H1 (cell line): ENCODE results near the gene MCC. TPM values are rescaled to one million over a fixed set of nuclear protein-coding genes. Genes with fewer than 3 reads are reported as not detected.

Source experiments
- CTCF ChIA-PET: fragments of 300-600 bp; sonication (Branson Sonifier 250); formaldehyde crosslinking; loops from one replicate; lab custom pipeline; 2021; ENCODE audit not compliant: partially characterized antibody; lab: Charles Lee
- POLR2A ChIA-PET: fragments of 300-600 bp; sonication (Branson Sonifier 250); formaldehyde crosslinking; loops from one replicate; lab custom pipeline; 2021; ENCODE audit warnings: inconsistent platforms; ENCODE audit not compliant: partially characterized antibody; lab: Charles Lee
- DNase-seq, 2 experiments: peaks; one replicate each; pipeline versions ENCODE4 v3.0.0 to v3.0.0-alpha.2; 2010 to 2022; ENCODE audit warnings: low spot score in 2 of 2, low read depth in 1 of 2, mixed read lengths in 1 of 2
- FAIRE-seq: peaks from 2 replicates; lab custom pipeline; 2011; peaks lifted over from hg19 to GRCh38; lab: Jason Lieb, UNC
- H2AFZ ChIP-seq: 2 replicates; pipeline ENCODE4 v1.8.1; 2012; ENCODE audit warnings: low read length, inconsistent platforms
- H2AK5ac ChIP-seq: 2 replicates; pipeline ENCODE4 v1.6.1; 2013; ENCODE audit warnings: low read depth, low read length
- H2BK120ac ChIP-seq: replicated peaks from 2 replicates; pipeline ENCODE3; 2013; ENCODE audit warnings: low read depth, low read length, inconsistent platforms
- H2BK12ac ChIP-seq: 2 replicates; pipeline ENCODE4 v1.6.1; 2013; ENCODE audit warnings: low read depth, low read length
- H2BK15ac ChIP-seq: 2 replicates; pipeline ENCODE4 v1.6.1; 2013; ENCODE audit warnings: low read length
- H2BK20ac ChIP-seq: 2 replicates; pipeline ENCODE4 v1.6.1; 2013; ENCODE audit warnings: low read length
- H2BK5ac ChIP-seq: 2 replicates; pipeline ENCODE4 v1.6.1; 2013; ENCODE audit warnings: low read depth, low read length
- H3K14ac ChIP-seq: 2 replicates; pipeline ENCODE4 v1.6.1; 2013; ENCODE audit warnings: inconsistent platforms; ENCODE audit not compliant: insufficient read length
- H3K18ac ChIP-seq: 2 replicates; pipeline ENCODE4 v1.6.1; 2013; ENCODE audit warnings: low read length; ENCODE audit errors: extremely low read depth
- H3K23ac ChIP-seq: 2 replicates; pipeline ENCODE4 v1.6.1; 2013; ENCODE audit warnings: inconsistent platforms; ENCODE audit not compliant: insufficient read length
- H3K23me2 ChIP-seq: 2 replicates; pipeline ENCODE4 v1.6.1; 2013; ENCODE audit warnings: low read depth, low read length
- H3K27ac ChIP-seq: 2 replicates; pipeline ENCODE4 v1.6.1; 2011; ENCODE audit warnings: low read depth, low read length, inconsistent platforms
- H3K27me3 ChIP-seq, 4 experiments: replicated peaks in 1 of 4; 1 replicate in 1 of 4; 2 replicates in 3 of 4; pipeline versions ENCODE4 v1.6.1 to v1.8.1; 2011 to 2013; ENCODE audit warnings: low read length in 3 of 4, mild to moderate bottlenecking in 3 of 4, inconsistent platforms in 2 of 4, mixed read lengths in 2 of 4, moderate library complexity in 1 of 4; ENCODE audit not compliant: control insufficient read depth in 3 of 4, insufficient read depth in 3 of 4; ENCODE audit errors: extremely low read depth in 1 of 4
- H3K36me3 ChIP-seq, 4 experiments: 2 replicates each; pipeline versions ENCODE4 v1.6.1 to v1.8.1; 2011 to 2013; ENCODE audit warnings: mild to moderate bottlenecking in 4 of 4, low read length in 3 of 4, moderate library complexity in 2 of 4, control low read depth in 1 of 4, inconsistent platforms in 1 of 4; ENCODE audit not compliant: insufficient read depth in 4 of 4, control insufficient read depth in 2 of 4
- H3K4ac ChIP-seq: replicated peaks from 2 replicates; pipeline ENCODE3; 2013; ENCODE audit warnings: low read length, low read depth, mixed read lengths, inconsistent platforms; ENCODE audit not compliant: insufficient read length
- H3K4me1 ChIP-seq, 4 experiments: replicated peaks in 1 of 4; 1 replicate in 1 of 4; 2 replicates in 3 of 4; pipeline versions ENCODE4 v1.6.1 to v1.8.1; 2011 to 2013; ENCODE audit warnings: low read length in 3 of 4, inconsistent platforms in 2 of 4, mixed read lengths in 1 of 4; ENCODE audit not compliant: insufficient read depth in 4 of 4, control insufficient read depth in 3 of 4
- H3K4me2 ChIP-seq, 2 experiments: 2 replicates each; pipeline versions ENCODE4 v1.6.1 to v1.8.1; 2011 to 2013; ENCODE audit warnings: low read depth in 2 of 2, low read length in 2 of 2, control low read depth in 1 of 2, inconsistent platforms in 1 of 2, mild to moderate bottlenecking in 1 of 2; ENCODE audit not compliant: insufficient read depth in 1 of 2
- H3K4me3 ChIP-seq, 4 experiments: fragments of 200-600, 300-600 bp in 1 of 4; sonication (generic), shearing (Covaris generic), sonication (Bioruptor Twin) in 1 of 4; 2 replicates each; pipeline versions ENCODE4 v1.5.1 to v1.8.1; 2011 to 2016; ENCODE audit warnings: low read length in 4 of 4, low read depth in 3 of 4, control low read depth in 2 of 4, inconsistent platforms in 2 of 4, mild to moderate bottlenecking in 2 of 4, mixed read lengths in 1 of 4, moderate library complexity in 1 of 4; ENCODE audit not compliant: insufficient read depth in 2 of 4; ENCODE audit errors: extremely low read depth in 1 of 4
- H3K56ac ChIP-seq: replicated peaks from 2 replicates; pipeline ENCODE3; 2013; ENCODE audit warnings: low read depth, mild to moderate bottlenecking, mixed read lengths, low read length, inconsistent platforms; ENCODE audit not compliant: insufficient read length
- H3K79me1 ChIP-seq: 2 replicates; pipeline ENCODE4 v1.6.1; 2013; ENCODE audit warnings: low read depth, low read length, control low read depth
- H3K79me2 ChIP-seq, 2 experiments: 2 replicates each; pipeline versions ENCODE4 v1.6.1 to v1.8.1; 2012 to 2013; ENCODE audit warnings: low read length in 2 of 2, mild to moderate bottlenecking in 2 of 2, inconsistent platforms in 1 of 2; ENCODE audit not compliant: insufficient read depth in 2 of 2, control insufficient read depth in 1 of 2
- H3K9ac ChIP-seq, 4 experiments: replicated peaks in 1 of 4; 1 replicate in 1 of 4; 2 replicates in 3 of 4; pipeline versions ENCODE4 v1.6.1 to v1.8.1; 2011 to 2013; ENCODE audit warnings: low read depth in 3 of 4, low read length in 3 of 4, control low read depth in 2 of 4, mild to moderate bottlenecking in 2 of 4, moderate library complexity in 2 of 4, inconsistent platforms in 1 of 4; ENCODE audit errors: extremely low read depth in 1 of 4
- H3K9me3 ChIP-seq, 2 experiments: 2 replicates each; pipeline versions ENCODE4 v1.6.1 to v1.8.1; 2012 to 2013; ENCODE audit warnings: mild to moderate bottlenecking in 2 of 2, moderate library complexity in 2 of 2, control low read depth in 1 of 2, inconsistent platforms in 1 of 2, low read depth in 1 of 2, low read length in 1 of 2, mixed read lengths in 1 of 2; ENCODE audit not compliant: insufficient read depth in 2 of 2
- H4K20me1 ChIP-seq, 2 experiments: replicated peaks in 1 of 2; 2 replicates each; pipeline versions ENCODE3 to v1.8.1; 2011 to 2013; ENCODE audit warnings: inconsistent platforms in 2 of 2, low read length in 2 of 2, mild to moderate bottlenecking in 1 of 2; ENCODE audit not compliant: insufficient read depth in 2 of 2, control insufficient read depth in 1 of 2
- H4K5ac ChIP-seq: 2 replicates; pipeline ENCODE4 v1.6.1; 2013; ENCODE audit warnings: low read length, low read depth, mixed read lengths, inconsistent platforms; ENCODE audit not compliant: insufficient read length
- H4K8ac ChIP-seq: 2 replicates; pipeline ENCODE4 v1.8.0; 2013; ENCODE audit warnings: mild to moderate bottlenecking, moderate library complexity, low read length, inconsistent platforms; ENCODE audit not compliant: insufficient read depth; ENCODE audit errors: extremely low read depth
- H4K91ac ChIP-seq: replicated peaks from 2 replicates; pipeline ENCODE3; 2013; ENCODE audit warnings: low read length, mixed read lengths, inconsistent platforms; ENCODE audit not compliant: insufficient read length
- NANOG ChIP-seq: IDR thresholded peaks from 2 replicates; pipeline ENCODE4 v1.6.1; 2011; ENCODE audit warnings: low read length, low read depth, mild to moderate bottlenecking, inconsistent platforms; ENCODE audit not compliant: insufficient read depth, poor library complexity, severe bottlenecking
- SIN3A ChIP-seq, 2 experiments: IDR thresholded peaks in 1 of 2; conservative IDR thresholded peaks in 1 of 2; 2 replicates each; pipeline ENCODE4 v1.6.1; 2011 to 2012; ENCODE audit warnings: low read length in 2 of 2, improper control_type of control experiment in 1 of 2, low read depth in 1 of 2, mild to moderate bottlenecking in 1 of 2
- WGBS, 2 experiments: shearing (Covaris generic) in 1 of 2; methylation state at CpG; one replicate each; pipeline versions ENCODE4 v1.1.6 to v1.1.7; 2013 to 2015; ENCODE audit warnings: low lambda C conversion rate in 2 of 2, mixed read lengths in 2 of 2, inconsistent platforms in 1 of 2, low coverage in 1 of 2, missing lambda C conversion rate in 1 of 2; ENCODE audit not compliant: insufficient replicate concordance in 2 of 2, insufficient coverage in 1 of 2, insufficient read length in 1 of 2; ENCODE audit errors: extremely low coverage in 1 of 2, missing lambda C conversion rate in 1 of 2; 5-methylcytosine and 5-hydroxymethylcytosine counted together
- polyA plus RNA-seq, 7 experiments: library from polyadenylated mRNA; depleted of rRNA in 3 of 7; stranded (reverse) in 5 of 7; unstranded in 2 of 7; fragments of >200 nt in 5 of 7; fragments of 200-250 nt in 2 of 7; gene quantifications; 1 replicate in 5 of 7; 2 replicates in 1 of 7; 4 replicates in 1 of 7; pipeline versions ENCODE4 v1.2.1 to v1.2.3, GENCODE V29; 2011 to 2013; ENCODE audit warnings: missing spikeins in 2 of 7, mixed read lengths in 2 of 7
- total RNA-seq: library from RNA; stranded (reverse); fragmentation: NEBNext Ultra II Directional; extraction: Animal tissue kit (Norgen Biotek cat#: 25700); gene quantifications from 2 replicates; pipeline ENCODE4 v1.2.1, GENCODE V29; 2021

Gene MCC
- total and polyA plus RNA-seq, 2 of the 8 experiments (the other 6 are each of a cell fraction or from before 2014, with no cell fraction given) = 2.6 to 18.3 TPM

DNA sequence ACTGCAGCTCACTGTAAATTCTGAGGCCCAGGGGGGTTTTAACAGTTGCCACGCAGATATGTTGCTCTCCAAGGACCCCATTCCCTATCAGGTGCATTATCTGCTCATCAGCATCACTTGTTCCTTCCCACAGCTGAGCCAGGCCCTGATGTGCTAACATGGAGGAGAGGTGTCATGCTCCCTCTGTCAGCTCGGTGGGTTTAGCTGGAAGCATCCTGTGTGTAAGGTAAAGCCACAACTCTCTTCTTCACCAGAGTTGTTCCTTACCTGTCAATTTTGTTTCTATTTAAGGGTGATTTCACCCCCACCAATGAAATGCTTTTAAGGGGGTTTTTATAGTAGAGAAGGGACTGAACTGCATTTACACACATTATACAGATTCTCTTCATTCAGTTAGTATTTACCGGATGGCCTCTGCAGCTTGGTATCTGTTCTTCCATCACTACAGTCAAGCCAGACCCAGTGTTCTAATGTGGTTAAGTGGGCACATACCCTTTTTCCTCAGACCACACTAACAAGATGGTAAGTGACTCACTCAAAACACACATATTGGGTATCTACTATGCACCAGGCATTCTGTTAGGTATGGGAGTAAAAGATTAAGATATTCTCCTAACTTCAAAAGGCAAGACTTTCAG lies 306.3 kb downstream of the MCC start:
- Histone ChIP-seq H4K8ac (no peak overlapping the region), H2BK15ac (no peak overlapping the region), H3K56ac (no peak overlapping the region), H3K14ac (no peak overlapping the region), H3K9me3 (no peaks in the 10 kb centered on the region), H3K4ac (no peak overlapping the region), H4K91ac (no peak overlapping the region), H3K4me1 (peaks cover 3 to 12% (median 4%) of the 10 kb centered on the region in 4 experiments; a peak in 5 of 7 replicates)
- POLR2A ChIA-PET = interaction anchor here (1.3 to 1.4 kb wide), 2 partner anchors 17 to 113 kb away, joined by 3 read pairs; no protein-coding TSS in a partner anchor
- CTCF ChIA-PET = interaction anchor here (0.6 to 2.8 kb wide), 6 partner anchors 11 to 807 kb away, joined by 3 to 12 read pairs (median 4); no protein-coding TSS in a partner anchor
- no peak for DNase-seq
- TF ChIP-seq SIN3A (conservative IDR thresholded peaks at IDR 0.05 in 1 of 2, IDR thresholded peaks at IDR 0.05 in 1 of 2; ENCODE audit: low read depth in 1 of 2, low read length in 2 of 2) (no peak), NANOG (no peak)
- TF ChIP-seq, all 59 proteins: peak for 0
- Histone ChIP-seq H3K79me2 (no peaks in the 10 kb centered on the region), H2AFZ (no peak overlapping the region), H3K79me1 (peaks cover 3% of the 10 kb centered on the region; the same call in 1 of the 2 replicates), H2AK5ac (no peak overlapping the region), H2BK5ac (no peak overlapping the region), H3K27ac (no peak overlapping the region), H2BK12ac (no peak overlapping the region), H4K5ac (no peak overlapping the region), H3K4me3 (no peak overlapping the region), H2BK20ac (no peak overlapping the region), H2BK120ac (no peak overlapping the region), H3K9ac (no peak overlapping the region), H3K27me3 (no peaks in the 10 kb centered on the region), H3K23me2 (no peaks in the 10 kb centered on the region), H3K4me2 (no peak overlapping the region), H3K36me3 (no peaks in the 10 kb centered on the region), H4K20me1 (no peaks in the 10 kb centered on the region), H3K18ac (no peak overlapping the region), H3K23ac (no peak overlapping the region)
- 92% methylated on average over 3 of the region's 3 CpGs; no CpG with 5 or more reads in 1 of the 2 experiments for WGBS, 2 experiments
- no peak for FAIRE-seq
